Ishikawa (cell line): ENCODE measurements around the gene NWD2.

Source experiments
- CEBPB ChIP-seq: IDR thresholded peaks from 2 replicates; pipeline ENCODE4 v1.6.1; 2012
- CREB1 ChIP-seq: IDR thresholded peaks from 2 replicates; pipeline ENCODE4 v1.6.1; 2012; ENCODE audit warnings: low read depth
- EP300 ChIP-seq: IDR thresholded peaks from 2 replicates; pipeline ENCODE4 v1.6.1; 2012; ENCODE audit warnings: borderline replicate concordance
- MAX ChIP-seq: IDR thresholded peaks from 2 replicates; pipeline ENCODE4 v1.6.1; 2012
- RAD21 ChIP-seq: IDR thresholded peaks from 2 replicates; pipeline ENCODE4 v1.6.1; 2012; ENCODE audit warnings: low read depth
- REST ChIP-seq: IDR thresholded peaks from 2 replicates; pipeline ENCODE4 v1.6.1; 2012; ENCODE audit warnings: low read depth, mild to moderate bottlenecking
- TCF12 ChIP-seq: IDR thresholded peaks from 2 replicates; pipeline ENCODE4 v1.6.1; 2012; ENCODE audit warnings: low read depth
- TEAD4 ChIP-seq: IDR thresholded peaks from 2 replicates; pipeline ENCODE4 v1.6.1; 2012
- USF1 ChIP-seq: IDR thresholded peaks from 2 replicates; pipeline ENCODE4 v1.6.1; 2012
- YY1 ChIP-seq: IDR thresholded peaks from 2 replicates; pipeline ENCODE4 v1.6.1; 2012; ENCODE audit warnings: low read depth

GRCh38 chr4:37225778-37226177 lies 18.8 kb upstream of the NWD2 start:
- TF ChIP-seq RAD21 (no peak), EP300 (no peak), USF1 (no peak), CREB1 (no peak), YY1 (no peak), MAX (no peak), TEAD4 (no peak), CEBPB (no peak), TCF12 (no peak), REST (no peak)
